Stimulated activated memory B cell treated with anti-CD40 and anti-IgM and Interleukin-4, amounts not matched to agents 10 μg/mL and 1 μg/mL and 100 μg/mL, for 72 hours (primary cell): ENCODE measurements around the gene PIP5K1A.

Experiments
- ATAC-seq: fragments of 150-1000 bp; cut with Tn5 transposase; 2 replicates; pipeline ENCODE4 v1.10.0; 2021
- H3K27ac Mint-ChIP-seq: one replicate; pipeline ENCODE4 v1.8.0; 2022; ENCODE audit warnings: mild to moderate bottlenecking, mixed read lengths
- H3K27me3 Mint-ChIP-seq: one replicate; pipeline ENCODE4 v1.8.0; 2022; ENCODE audit warnings: mixed read lengths
- H3K36me3 Mint-ChIP-seq: one replicate; pipeline ENCODE4 v1.8.0; 2022; ENCODE audit warnings: mixed read lengths
- H3K4me1 Mint-ChIP-seq: one replicate; pipeline ENCODE4 v1.8.0; 2022; ENCODE audit warnings: mixed read lengths
- H3K4me3 Mint-ChIP-seq: one replicate; pipeline ENCODE4 v1.8.0; 2022; ENCODE audit warnings: mild to moderate bottlenecking, moderate library complexity, mixed read lengths
- H3K9me3 Mint-ChIP-seq: one replicate; pipeline ENCODE4 v1.8.0; 2022; ENCODE audit warnings: mixed read lengths

PIP5K1A gene

GRCh38 chr1:151211972-151212705 lies 13.8 kb downstream of the PIP5K1A start:
- Mint-ChIP-seq H3K36me3 (peaks cover 28% of the 10 kb centered on the region), H3K27me3 (no peaks in the 10 kb centered on the region), H3K4me1 (peaks cover 23% of the 10 kb centered on the region), H3K27ac (no peak overlapping the region), H3K9me3 (no peaks in the 10 kb centered on the region), H3K4me3 (no peak overlapping the region)
- ATAC-seq = no peak

- ATAC-seq = no peak
- Mint-ChIP-seq H3K36me3 (peaks cover 28% of the 10 kb centered on the region), H3K27me3 (no peaks in the 10 kb centered on the region), H3K9me3 (no peaks in the 10 kb centered on the region), H3K4me1 (peaks cover 23% of the 10 kb centered on the region), H3K4me3 (no peak overlapping the region), H3K27ac (no peak overlapping the region)
Observed at GRCh38 chr1:151213560-151213959, 15.2 kb downstream of the PIP5K1A start.

GRCh38 chr1:151221616-151222015 lies 23.3 kb downstream of the PIP5K1A start:
- Mint-ChIP-seq H3K27ac (no peak overlapping the region), H3K9me3 (no peaks in the 10 kb centered on the region)
- ATAC-seq = no peak

GRCh38 chr1:151222130-151222529 lies 23.8 kb downstream of the PIP5K1A start:
- Mint-ChIP-seq H3K4me1 (peaks cover 7% of the 10 kb centered on the region), H3K27me3 (no peaks in the 10 kb centered on the region), H3K9me3 (no peaks in the 10 kb centered on the region), H3K4me3 (no peak overlapping the region), H3K27ac (no peak overlapping the region), H3K36me3 (peaks cover 23% of the 10 kb centered on the region)
- no peak for ATAC-seq

More at GRCh38 chr1:151221616-151222015, 23.3 kb downstream of the PIP5K1A start:
- Mint-ChIP-seq H3K4me1 (peaks cover 9% of the 10 kb centered on the region), H3K36me3 (peaks cover 20% of the 10 kb centered on the region), H3K27me3 (no peaks in the 10 kb centered on the region), H3K4me3 (no peak overlapping the region)

- no peak overlapping the region for H3K4me3 Mint-ChIP-seq
- ATAC-seq = no peak
- no peaks in the 10 kb centered on the region for H3K9me3 Mint-ChIP-seq
- no peaks in the 10 kb centered on the region for H3K27me3 Mint-ChIP-seq
- H3K36me3 Mint-ChIP-seq = peaks cover 73% of the 10 kb centered on the region
- H3K4me1 Mint-ChIP-seq = peaks cover 14% of the 10 kb centered on the region
- peak overlapping the region; percentile 11 for H3K27ac Mint-ChIP-seq
Observed at GRCh38 chr1:151235235-151235634, 36.9 kb downstream of the PIP5K1A start.

GRCh38 chr1:151237678-151238466 lies 39.5 kb downstream of the PIP5K1A start:
- no peaks in the 10 kb centered on the region for H3K27me3 Mint-ChIP-seq
- H3K4me1 Mint-ChIP-seq = peaks cover 14% of the 10 kb centered on the region
- no peaks in the 10 kb centered on the region for H3K9me3 Mint-ChIP-seq
- H3K4me3 Mint-ChIP-seq = peak overlapping the region; percentile 42
- peak overlapping the region; percentile 77 for H3K27ac Mint-ChIP-seq
- H3K36me3 Mint-ChIP-seq = peaks cover 75% of the 10 kb centered on the region
- peak; percentile 83 for ATAC-seq

GRCh38 chr1:151238467-151238739 lies 40.1 kb downstream of the PIP5K1A start:
- Mint-ChIP-seq H3K27me3 (no peaks in the 10 kb centered on the region), H3K4me3 (no peak overlapping the region), H3K36me3 (peaks cover 80% of the 10 kb centered on the region), H3K27ac (peak overlapping the region; percentile 77), H3K4me1 (peaks cover 14% of the 10 kb centered on the region), H3K9me3 (no peaks in the 10 kb centered on the region)
- ATAC-seq = no peak

GRCh38 chr1:151242442-151242841 lies 44.1 kb downstream of the PIP5K1A start:
- Mint-ChIP-seq H3K9me3 (no peaks in the 10 kb centered on the region), H3K36me3 (peaks cover 74% of the 10 kb centered on the region), H3K4me3 (no peak overlapping the region), H3K4me1 (peaks cover 11% of the 10 kb centered on the region), H3K27ac (peak overlapping the region; percentile 14), H3K27me3 (no peaks in the 10 kb centered on the region)
- ATAC-seq = no peak

GRCh38 chr1:151243683-151244216 lies 45.4 kb downstream of the PIP5K1A start:
- no peak for ATAC-seq
- Mint-ChIP-seq H3K27ac (peak overlapping the region; percentile 14), H3K27me3 (no peaks in the 10 kb centered on the region), H3K4me1 (no peaks in the 10 kb centered on the region), H3K4me3 (no peak overlapping the region), H3K9me3 (no peaks in the 10 kb centered on the region), H3K36me3 (peaks cover 77% of the 10 kb centered on the region)

GRCh38 chr1:151246786-151247185 lies 48.4 kb downstream of the PIP5K1A start:
- ATAC-seq = no peak
- no peaks in the 10 kb centered on the region for H3K4me1 Mint-ChIP-seq
- no peaks in the 10 kb centered on the region for H3K27me3 Mint-ChIP-seq
- H3K9me3 Mint-ChIP-seq = no peaks in the 10 kb centered on the region
- H3K4me3 Mint-ChIP-seq = no peak overlapping the region
- no peak overlapping the region for H3K27ac Mint-ChIP-seq
- peaks cover 64% of the 10 kb centered on the region for H3K36me3 Mint-ChIP-seq

- ATAC-seq = peak; percentile 72
- no peaks in the 10 kb centered on the region for H3K9me3 Mint-ChIP-seq
- H3K36me3 Mint-ChIP-seq = peaks cover 26% of the 10 kb centered on the region
- no peaks in the 10 kb centered on the region for H3K27me3 Mint-ChIP-seq
- H3K4me1 Mint-ChIP-seq = peaks cover 16% of the 10 kb centered on the region
- H3K4me3 Mint-ChIP-seq = no peak overlapping the region
- H3K27ac Mint-ChIP-seq = no peak overlapping the region
Observed at GRCh38 chr1:151251656-151252470, 53.5 kb downstream of the PIP5K1A start.

- Mint-ChIP-seq H3K27me3 (no peaks in the 10 kb centered on the region), H3K36me3 (peaks cover 13% of the 10 kb centered on the region), H3K9me3 (no peaks in the 10 kb centered on the region), H3K4me1 (peaks cover 35% of the 10 kb centered on the region), H3K4me3 (peak within 1 kb of the TSS; percentile 87), H3K27ac (peak within 1 kb of the TSS; percentile 83)
- peak; percentile 99 for ATAC-seq
Observed at GRCh38 chr1:151254217-151255213, 56.2 kb downstream of the PIP5K1A start, which contains the start of gene PSMD4. PSMD4 (plus strand) TSS chr1:151254734; CDS start chr1:151254783, 49 bp downstream.

- Mint-ChIP-seq H3K9me3 (no peaks in the 10 kb centered on the region), H3K27me3 (no peaks in the 10 kb centered on the region), H3K36me3 (peaks cover 13% of the 10 kb centered on the region), H3K4me1 (peaks cover 35% of the 10 kb centered on the region), H3K27ac (peak overlapping the region; percentile 83), H3K4me3 (peak overlapping the region; percentile 87)
- ATAC-seq = no peak
Observed at GRCh38 chr1:151255381-151255780, 57.0 kb downstream of the PIP5K1A start.

GRCh38 chr1:151259351-151259750 lies 61.0 kb downstream of the PIP5K1A start:
- Mint-ChIP-seq H3K27ac (no peak overlapping the region), H3K4me3 (no peak overlapping the region), H3K27me3 (no peaks in the 10 kb centered on the region), H3K9me3 (no peaks in the 10 kb centered on the region), H3K36me3 (peaks cover 33% of the 10 kb centered on the region), H3K4me1 (peaks cover 40% of the 10 kb centered on the region)
- no peak for ATAC-seq
